GM12878 (cell line): ENCODE results near the gene SYT8. TPM values are rescaled to one million over a fixed set of nuclear protein-coding genes. Genes with fewer than 3 reads are reported as not detected.

Source experiments
- ATAC-seq: fragments of 200-7000 bp; cut with Tn5 transposase; 3 replicates; pipeline ENCODE4 v1.9.1; 2020; ENCODE audit warnings: mild to moderate bottlenecking, moderate library complexity
- BruUV-seq: library from RNA; stranded (reverse); fragments of 400-500 nt; replicated peaks from 2 replicates; lab custom pipeline; 2021; lab: Mats Ljungman, UMichigan
- CTCF ChIA-PET: fragments of 300-600 bp; sonication (Branson Sonifier 250); formaldehyde crosslinking; extraction: SDS; loops from one replicate; lab custom pipeline; 2021; ENCODE audit warnings: inconsistent platforms; lab: Yijun Ruan, JAX
- POLR2A ChIA-PET: fragments of 350-600 bp; formaldehyde crosslinking; extraction: SDS; loops from one replicate; lab custom pipeline; 2021; ENCODE audit warnings: inconsistent platforms; lab: Charles Lee
- RAD21 ChIA-PET: fragments of 300-600 bp; sonication (Branson Sonifier 250); formaldehyde crosslinking; loops from one replicate; lab custom pipeline; 2023; ENCODE audit warnings: antibody characterized with exemption; ENCODE audit not compliant: unreplicated experiment; lab: Charles Lee
- SMC1A ChIA-PET: fragments of 300-600 bp; sonication (Branson Sonifier 250); formaldehyde crosslinking; loops from one replicate; lab custom pipeline; 2023; ENCODE audit not compliant: unreplicated experiment, uncharacterized antibody; lab: Charles Lee
- DNase-seq: peaks from one replicate; pipeline ENCODE4 v3.0.0-alpha.2; 2011; ENCODE audit warnings: low read depth, low spot score
- FAIRE-seq: peaks from 3 replicates; lab custom pipeline; 2011; peaks lifted over from hg19 to GRCh38; lab: Jason Lieb, UNC
- H2AFZ ChIP-seq: 2 replicates; pipeline ENCODE4 v1.6.0; 2011; ENCODE audit warnings: low read depth, low read length, control low read depth; ENCODE audit not compliant: control insufficient read depth
- H3K27ac ChIP-seq: 2 replicates; pipeline ENCODE4 v1.5.1; 2011; ENCODE audit warnings: control low read depth; ENCODE audit not compliant: control insufficient read depth, insufficient read depth
- H3K27me3 ChIP-seq, 2 experiments: replicated peaks in 1 of 2; 2 replicates each; pipeline versions ENCODE4 v1.6.0 to v1.6.1; 2011; ENCODE audit warnings: low read length in 1 of 2; ENCODE audit not compliant: control insufficient read depth in 2 of 2, insufficient read depth in 2 of 2
- H3K36me3 ChIP-seq, 2 experiments: 2 replicates each; pipeline ENCODE4 v1.5.1; 2011; ENCODE audit warnings: low read length in 1 of 2; ENCODE audit not compliant: control insufficient read depth in 2 of 2, insufficient read depth in 2 of 2
- H3K4me1 ChIP-seq: 2 replicates; pipeline ENCODE4 v1.6.1; 2011; ENCODE audit warnings: mild to moderate bottlenecking, low read length, moderate library complexity, mixed read lengths; ENCODE audit not compliant: control insufficient read depth, insufficient read depth
- H3K4me2 ChIP-seq: 2 replicates; pipeline ENCODE4 v1.6.0; 2011; ENCODE audit warnings: control low read depth; ENCODE audit not compliant: control insufficient read depth, insufficient read depth
- H3K4me3 ChIP-seq: fragments of 200-600 bp; sonication (generic); 2 replicates; pipeline ENCODE4 v1.5.1; 2016
- H3K79me2 ChIP-seq: 2 replicates; pipeline ENCODE4 v1.6.0; 2011; ENCODE audit warnings: low read length; ENCODE audit not compliant: control insufficient read depth, insufficient read depth
- H3K9ac ChIP-seq: 2 replicates; pipeline ENCODE4 v1.8.0; 2011; ENCODE audit warnings: low read length, control low read depth, mixed read lengths; ENCODE audit not compliant: control insufficient read depth, insufficient read depth
- H3K9me3 ChIP-seq: replicated peaks from 3 replicates; pipeline ENCODE4 v1.5.1; 2011; ENCODE audit warnings: mild to moderate bottlenecking, low read length; ENCODE audit not compliant: control insufficient read depth, insufficient read depth
- H4K20me1 ChIP-seq: 2 replicates; pipeline ENCODE4 v1.6.0; 2011; ENCODE audit not compliant: control insufficient read depth, insufficient read depth
- BHLHE40 ChIP-seq, 2 experiments: fragments of 450-650 bp in 1 of 2; IDR thresholded peaks; 2 replicates each; pipeline ENCODE4 v1.6.1; 2011 to 2017; ENCODE audit warnings: low read depth in 2 of 2, borderline replicate concordance in 1 of 2, improper control_type of control experiment in 1 of 2, low read length in 1 of 2, mild to moderate bottlenecking in 1 of 2
- CREB1 ChIP-seq: IDR thresholded peaks from 2 replicates; pipeline ENCODE4 v1.6.1; 2012; ENCODE audit warnings: low read depth, mild to moderate bottlenecking, inconsistent platforms
- CREM ChIP-seq: IDR thresholded peaks from 2 replicates; pipeline ENCODE4 v1.6.1; 2014; ENCODE audit warnings: antibody characterized with exemption, low read depth
- IKZF1 ChIP-seq: fragments of 450-650 bp; conservative IDR thresholded peaks from 2 replicates; pipeline ENCODE4 v1.6.1; 2017; ENCODE audit warnings: antibody characterized with exemption, mild to moderate bottlenecking
- IRF4 ChIP-seq: IDR thresholded peaks from 2 replicates; pipeline ENCODE4 v1.6.1; 2011; ENCODE audit warnings: low read depth, low read length
- NR2F1 ChIP-seq: fragments of 450-650 bp; conservative IDR thresholded peaks from 2 replicates; pipeline ENCODE4 v1.6.1; 2017; ENCODE audit warnings: mild to moderate bottlenecking
- PAX5 ChIP-seq: IDR thresholded peaks from 2 replicates; pipeline ENCODE4 v1.6.1; 2011; ENCODE audit warnings: low read depth, low read length, borderline replicate concordance
- POU2F2 ChIP-seq: IDR thresholded peaks from 3 replicates; pipeline ENCODE4 v1.6.1; 2011; ENCODE audit warnings: low read depth, mild to moderate bottlenecking, low read length, borderline replicate concordance
- RBBP5 ChIP-seq: fragments of 200-600 bp; sonication (generic); conservative IDR thresholded peaks from 2 replicates; pipeline ENCODE4 v1.6.1; 2016
- SMAD1 ChIP-seq: fragments of 450-650 bp; IDR thresholded peaks from 2 replicates; pipeline ENCODE4 v1.6.1; 2018; ENCODE audit warnings: mild to moderate bottlenecking, low read depth; ENCODE audit not compliant: partially characterized antibody
- TARDBP ChIP-seq: IDR thresholded peaks from 2 replicates; pipeline ENCODE4 v1.6.1; 2016; ENCODE audit warnings: borderline replicate concordance
- WGBS: methylation state at CpG from one replicate; pipeline ENCODE4 v1.1.6; 2016; ENCODE audit warnings: low lambda C conversion rate; ENCODE audit not compliant: insufficient replicate concordance, insufficient coverage; ENCODE audit errors: missing lambda C conversion rate; 5-methylcytosine and 5-hydroxymethylcytosine counted together
- in situ Hi-C: fragments of 300-500 bp; cut with MboI; formaldehyde crosslinking; loops from 9 replicates; pipeline ENCODE4 v1.14.3; 2018; ENCODE audit warnings: mixed read lengths
- intact Hi-C: fragments of 100-400 bp; cut with micrococcal nuclease; formaldehyde crosslinking; loops from one replicate; pipeline ENCODE4 v1.14.2; 2022; ENCODE audit not compliant: unreplicated experiment
- polyA plus RNA-seq, 11 experiments: library from polyadenylated mRNA; depleted of rRNA in 4 of 11; unstranded in 6 of 11; stranded (reverse) in 5 of 11; fragments of >200 nt; fragmentation: Nextera tagmentation in 4 of 11; fragmentation: Illumina TruSeq in 1 of 11; extraction: Ambion mirVana in 4 of 11; extraction: Trizol in 1 of 11; gene quantifications; 1 replicate in 1 of 11; 2 replicates in 10 of 11; pipeline versions ENCODE4 v1.2.1 to v1.2.3, GENCODE V29; 2011 to 2016; ENCODE audit warnings: inconsistent platforms in 2 of 11, missing spikeins in 2 of 11, low read depth in 1 of 11
- total RNA-seq, 4 experiments: library from RNA; depleted of rRNA in 3 of 4; stranded (reverse); fragments of >200 nt in 3 of 4; fragmentation: Illumina TruSeq in 1 of 4; extraction: Trizol in 1 of 4; gene quantifications; 2 replicates each; pipeline versions ENCODE4 v1.2.1 to v1.2.3, GENCODE V29; 2013 to 2021
- TF ChIP-seq, protein P1 (sequence below): fragments of 150-350 bp; IDR thresholded peaks from 2 replicates; pipeline ENCODE4 v1.6.1; 2016; ENCODE audit warnings: low read depth, low read length

The SYT8 gene
- total and polyA plus RNA-seq, 10 of the 15 experiments (the other 5 are each of a cell fraction or from before 2014, with no cell fraction given): 0.44 TPM; not detected in 9

DNA sequence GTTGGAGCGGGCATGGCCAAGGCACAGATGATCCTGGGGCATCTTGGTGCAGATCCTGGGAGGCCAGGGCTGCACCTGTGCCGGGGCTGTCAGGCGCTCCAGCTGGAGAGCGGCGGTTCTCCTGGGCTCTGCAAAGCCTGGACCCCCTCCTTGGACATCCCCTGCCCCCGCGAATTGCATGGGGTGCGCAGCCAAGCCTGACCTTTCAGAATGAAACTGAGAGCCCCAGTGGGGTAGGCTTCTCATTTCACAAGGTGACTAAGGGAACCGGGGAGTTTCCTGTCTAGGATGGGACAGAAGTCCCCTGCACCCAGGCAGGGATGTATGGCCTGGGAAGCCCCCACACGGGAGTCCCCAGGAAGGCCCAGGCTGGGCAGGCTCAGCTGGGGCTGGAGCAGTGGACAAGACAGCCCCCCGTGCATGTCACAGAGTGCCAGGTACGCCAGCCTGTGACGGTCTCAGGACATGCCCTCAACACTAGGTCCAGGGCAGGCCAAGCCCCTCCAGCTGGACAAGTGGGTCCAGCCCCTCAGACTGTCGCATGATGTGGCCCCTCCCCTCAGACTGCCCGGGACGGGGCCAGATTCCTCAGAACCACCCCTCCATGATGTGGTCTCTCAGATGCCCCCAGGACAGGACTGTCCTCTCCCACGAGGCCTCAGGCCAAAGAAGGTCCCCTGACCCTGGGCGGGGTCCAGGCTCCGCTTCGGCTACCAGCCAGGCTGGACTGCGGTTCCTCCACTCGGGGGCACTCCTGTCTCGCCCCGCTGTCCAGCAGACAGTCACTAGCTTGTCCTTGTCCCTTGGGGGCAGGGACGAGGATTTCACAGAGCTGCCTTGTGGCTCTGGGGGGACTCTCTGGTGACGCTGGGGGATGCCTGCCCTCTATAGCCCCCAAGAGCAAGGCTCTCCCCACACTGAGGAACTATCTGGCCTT lies 20.4 kb downstream of the SYT8 start (continued):
- TF ChIP-seq POU2F2: peak; percentile 82; the same call in 2 of the 3 replicates
- no peak for TF ChIP-seq CREB1
- peak; percentile 81 for TF ChIP-seq NR2F1
- TF ChIP-seq CREM: peak; percentile 92
- peak; percentile 56; the same call in 1 of the 2 replicates for TF ChIP-seq TARDBP
- no peak for TF ChIP-seq SMAD1
- peak; percentile 100 for TF ChIP-seq PAX5

GRCh38 chr11:1855886-1856265 lies 21.1 kb downstream of the SYT8 start:
- Histone ChIP-seq H3K79me2 (peaks cover 84% of the 10 kb centered on the region), H2AFZ (no peak overlapping the region), H3K4me1 (peaks cover 43% of the 10 kb centered on the region), H3K36me3 (peaks cover 1 to 3% of the 10 kb centered on the region in 2 experiments; a peak in 3 of 4 replicates), H4K20me1 (peaks cover 17% of the 10 kb centered on the region; the same call in 1 of the 2 replicates), H3K9me3 (no peaks in the 10 kb centered on the region), H3K9ac (peak overlapping the region; percentile 68), H3K27ac (peak overlapping the region; percentile 99), H3K27me3 (no peaks in the 10 kb centered on the region), H3K4me2 (peak overlapping the region; percentile 100), H3K4me3 (peak overlapping the region; percentile 96)
- SMC1A ChIA-PET: interaction anchor here (1.4 to 1.7 kb wide), 3 partner anchors 15 to 162 kb away, joined by 3 to 6 read pairs (median 3); no protein-coding TSS in a partner anchor
- intact Hi-C loops: no loop called here
- POLR2A ChIA-PET: interaction anchor here (0.9 kb wide), 1 partner anchor 39 kb away, joined by 4 read pairs; no protein-coding TSS in a partner anchor
- RAD21 ChIA-PET: interaction anchor here (0.9 to 1.2 kb wide), 2 partner anchors 8 to 23 kb away, joined by 3 read pairs; no protein-coding TSS in a partner anchor
- FAIRE-seq: no peak
- no peak for ATAC-seq
- 86% methylated on average over 11 of the region's 11 CpGs for WGBS
- DNase-seq: no peak
- in situ Hi-C loops: loop anchor here (10.0 kb wide), 1 partner anchor 1011 kb away; the partner anchor contains the start of genes POLR2L and TSPAN4
- TF ChIP-seq RBBP5 (no peak), BHLHE40 (IDR thresholded peaks at IDR 0.05; ENCODE audit: borderline replicate concordance in 1 of 2, low read depth in 2 of 2, low read length in 1 of 2) (no peak), IKZF1 (no peak), IRF4 (no peak)
- TF ChIP-seq, protein P1, sequence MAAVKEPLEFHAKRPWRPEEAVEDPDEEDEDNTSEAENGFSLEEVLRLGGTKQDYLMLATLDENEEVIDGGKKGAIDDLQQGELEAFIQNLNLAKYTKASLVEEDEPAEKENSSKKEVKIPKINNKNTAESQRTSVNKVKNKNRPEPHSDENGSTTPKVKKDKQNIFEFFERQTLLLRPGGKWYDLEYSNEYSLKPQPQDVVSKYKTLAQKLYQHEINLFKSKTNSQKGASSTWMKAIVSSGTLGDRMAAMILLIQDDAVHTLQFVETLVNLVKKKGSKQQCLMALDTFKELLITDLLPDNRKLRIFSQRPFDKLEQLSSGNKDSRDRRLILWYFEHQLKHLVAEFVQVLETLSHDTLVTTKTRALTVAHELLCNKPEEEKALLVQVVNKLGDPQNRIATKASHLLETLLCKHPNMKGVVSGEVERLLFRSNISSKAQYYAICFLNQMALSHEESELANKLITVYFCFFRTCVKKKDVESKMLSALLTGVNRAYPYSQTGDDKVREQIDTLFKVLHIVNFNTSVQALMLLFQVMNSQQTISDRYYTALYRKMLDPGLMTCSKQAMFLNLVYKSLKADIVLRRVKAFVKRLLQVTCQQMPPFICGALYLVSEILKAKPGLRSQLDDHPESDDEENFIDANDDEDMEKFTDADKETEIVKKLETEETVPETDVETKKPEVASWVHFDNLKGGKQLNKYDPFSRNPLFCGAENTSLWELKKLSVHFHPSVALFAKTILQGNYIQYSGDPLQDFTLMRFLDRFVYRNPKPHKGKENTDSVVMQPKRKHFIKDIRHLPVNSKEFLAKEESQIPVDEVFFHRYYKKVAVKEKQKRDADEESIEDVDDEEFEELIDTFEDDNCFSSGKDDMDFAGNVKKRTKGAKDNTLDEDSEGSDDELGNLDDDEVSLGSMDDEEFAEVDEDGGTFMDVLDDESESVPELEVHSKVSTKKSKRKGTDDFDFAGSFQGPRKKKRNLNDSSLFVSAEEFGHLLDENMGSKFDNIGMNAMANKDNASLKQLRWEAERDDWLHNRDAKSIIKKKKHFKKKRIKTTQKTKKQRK: no peak
- BruUV-seq: no TSS peak
- CTCF ChIA-PET: interaction anchor here (1.1 to 3.0 kb wide), 5 partner anchors 9 to 180 kb away, joined by 3 to 10 read pairs (median 4); no protein-coding TSS in a partner anchor
